OCI-M1 (cell line): ENCODE data around the gene IRF8.
"Not testable (repeated sequence)": the region's sequence is repeated elsewhere in the genome, so short reads cannot be mapped to it uniquely, and the experiment has no call there.

Source experiments
- DNase-seq: peaks from one replicate; lab custom pipeline; 2025; lab: John Stamatoyannopoulos, UW

Gene IRF8

DNA sequence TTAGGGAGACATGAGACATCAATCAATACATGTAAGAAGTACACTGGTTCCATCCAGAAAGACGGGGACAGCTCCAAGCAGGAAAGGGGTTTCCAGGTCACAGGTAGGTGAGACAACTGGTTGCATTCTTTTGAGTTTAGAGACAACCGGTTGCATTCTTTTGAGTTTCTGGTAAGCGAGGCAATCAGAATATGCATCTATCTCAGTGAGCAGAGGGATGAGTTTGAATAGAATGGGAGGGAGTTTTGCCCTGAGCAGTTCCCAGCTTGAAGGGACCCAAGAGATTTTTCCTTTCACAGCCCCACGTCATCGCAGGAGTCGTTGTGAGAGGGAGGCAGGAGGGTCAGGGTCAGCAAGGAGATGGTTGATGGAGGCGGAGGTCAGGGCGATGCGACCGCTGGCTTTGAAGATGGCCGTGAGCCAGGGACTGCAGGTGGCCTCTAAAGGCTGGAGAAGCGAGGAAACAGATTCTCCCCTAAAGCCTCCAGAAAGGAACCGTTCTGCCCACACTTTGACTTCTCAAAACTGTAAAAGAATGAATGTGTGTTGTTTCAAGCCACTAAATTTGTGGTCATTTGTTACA, 36.5 kb downstream of the IRF8 start:
- DNase-seq, result no peak

DNA sequence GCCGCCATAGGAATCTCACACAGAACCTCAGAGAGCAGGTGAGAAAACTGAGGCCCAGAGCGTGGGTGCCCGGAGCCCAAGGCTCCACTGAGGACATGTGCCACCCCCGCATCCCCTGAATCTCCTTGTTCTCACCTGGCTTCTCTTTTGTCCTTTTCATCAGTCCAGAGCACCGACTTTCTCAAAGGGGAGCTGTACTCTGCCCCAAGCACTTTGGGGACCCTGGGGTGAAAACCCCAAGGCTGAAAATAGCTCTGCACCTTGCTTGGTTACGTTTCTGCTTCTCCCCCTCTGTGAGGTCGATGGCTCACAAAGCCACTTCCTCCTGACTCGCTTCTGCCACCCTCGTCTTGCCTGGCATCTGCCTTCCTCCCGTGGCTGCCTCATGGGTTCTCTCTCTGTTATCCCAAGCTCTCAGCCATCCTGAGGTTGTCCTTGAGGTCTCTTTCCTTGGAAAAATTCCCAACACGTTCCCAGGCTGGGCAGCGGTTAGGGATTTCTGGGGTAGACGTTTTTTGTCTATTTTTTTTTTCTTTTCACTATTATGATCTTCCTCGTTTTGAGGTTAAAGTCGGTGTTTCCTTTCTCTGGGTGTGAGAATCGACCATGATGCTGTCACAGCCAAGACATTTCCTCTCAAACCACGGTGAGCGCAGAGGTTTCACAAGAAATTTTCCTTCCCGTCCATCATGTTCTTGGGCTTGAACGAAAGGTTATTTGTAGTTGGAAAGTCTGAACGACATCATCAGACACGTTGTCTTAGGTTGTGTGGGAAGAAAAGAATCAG, 37.2 kb downstream of the IRF8 start:
- no peak for DNase-seq

GRCh38 chr16:85936816-85937215, 37.9 kb downstream of the IRF8 start:
- DNase-seq, result no peak

DNA sequence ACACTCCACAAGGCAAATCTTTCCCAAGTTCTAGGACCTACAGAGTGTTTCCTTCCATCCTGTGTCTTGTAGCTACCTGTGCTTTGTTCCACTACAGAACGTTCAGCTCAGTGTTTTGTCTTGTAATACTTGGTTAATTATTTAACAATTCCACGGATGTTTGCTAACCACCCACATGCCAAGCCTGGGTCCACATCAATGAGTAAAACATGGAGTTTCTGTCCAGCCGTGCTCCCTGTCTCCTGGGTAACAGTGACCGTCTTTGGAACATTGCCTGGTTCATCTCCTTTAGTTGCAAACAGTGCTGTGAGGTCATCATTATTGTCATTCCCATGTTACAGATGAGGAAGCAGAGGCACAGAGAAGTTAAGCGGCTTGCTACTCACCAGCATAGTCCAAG, 41.3 kb downstream of the IRF8 start:
- DNase-seq, result no peak

DNA sequence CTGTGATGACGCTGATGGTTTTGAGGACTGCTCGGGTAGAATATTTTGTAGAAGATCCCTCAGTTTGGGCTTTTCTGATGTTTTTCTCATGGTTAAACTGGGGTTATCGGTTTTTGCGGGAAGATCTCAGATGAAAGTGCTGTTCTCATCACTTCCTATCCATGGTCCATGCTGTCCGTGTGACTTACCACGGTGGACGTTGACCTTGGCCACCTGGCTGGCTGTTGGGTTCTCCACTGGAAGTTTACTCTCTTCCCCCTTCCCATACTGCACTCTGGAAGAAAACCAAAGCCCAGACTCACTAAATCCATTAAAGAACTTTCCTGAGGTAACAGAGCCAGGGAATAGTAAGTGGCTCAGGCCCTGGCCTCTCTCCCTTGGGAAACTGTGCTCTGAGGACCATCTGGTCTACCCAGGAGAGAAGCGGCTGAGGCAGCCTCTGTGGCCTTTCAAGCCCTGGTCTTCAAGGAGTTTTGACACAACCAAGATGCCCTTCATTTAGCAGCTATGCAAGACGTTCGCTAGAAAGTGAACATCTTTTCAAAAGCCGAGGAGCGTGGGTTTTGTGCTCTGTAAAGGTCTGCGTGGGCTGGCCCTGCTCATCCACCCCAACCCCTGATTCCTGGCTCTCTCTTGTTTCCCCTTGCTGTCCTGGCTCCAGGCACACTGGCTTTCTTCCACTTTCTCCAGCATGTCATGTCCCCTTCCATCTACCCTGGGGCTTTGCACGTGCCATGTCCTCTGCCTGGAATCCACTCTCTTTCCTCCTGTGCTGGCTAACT, 43.1 kb downstream of the IRF8 start:
- DNase-seq, result no peak

- not testable (repeated sequence) for DNase-seq
These were observed 43.7 kb downstream of the IRF8 start for GRCh38 chr16:85942659-85943058.

- DNase-seq, result no peak
These were observed 44.7 kb downstream of the IRF8 start for GRCh38 chr16:85943711-85944110.

GRCh38 chr16:85944572-85945423, 45.8 kb downstream of the IRF8 start:
- no peak for DNase-seq

GRCh38 chr16:85945424-85945751, 46.4 kb downstream of the IRF8 start:
- DNase-seq, result no peak

- DNase-seq, result no peak
These were observed 47.7 kb downstream of the IRF8 start for GRCh38 chr16:85946541-85947124.

DNA sequence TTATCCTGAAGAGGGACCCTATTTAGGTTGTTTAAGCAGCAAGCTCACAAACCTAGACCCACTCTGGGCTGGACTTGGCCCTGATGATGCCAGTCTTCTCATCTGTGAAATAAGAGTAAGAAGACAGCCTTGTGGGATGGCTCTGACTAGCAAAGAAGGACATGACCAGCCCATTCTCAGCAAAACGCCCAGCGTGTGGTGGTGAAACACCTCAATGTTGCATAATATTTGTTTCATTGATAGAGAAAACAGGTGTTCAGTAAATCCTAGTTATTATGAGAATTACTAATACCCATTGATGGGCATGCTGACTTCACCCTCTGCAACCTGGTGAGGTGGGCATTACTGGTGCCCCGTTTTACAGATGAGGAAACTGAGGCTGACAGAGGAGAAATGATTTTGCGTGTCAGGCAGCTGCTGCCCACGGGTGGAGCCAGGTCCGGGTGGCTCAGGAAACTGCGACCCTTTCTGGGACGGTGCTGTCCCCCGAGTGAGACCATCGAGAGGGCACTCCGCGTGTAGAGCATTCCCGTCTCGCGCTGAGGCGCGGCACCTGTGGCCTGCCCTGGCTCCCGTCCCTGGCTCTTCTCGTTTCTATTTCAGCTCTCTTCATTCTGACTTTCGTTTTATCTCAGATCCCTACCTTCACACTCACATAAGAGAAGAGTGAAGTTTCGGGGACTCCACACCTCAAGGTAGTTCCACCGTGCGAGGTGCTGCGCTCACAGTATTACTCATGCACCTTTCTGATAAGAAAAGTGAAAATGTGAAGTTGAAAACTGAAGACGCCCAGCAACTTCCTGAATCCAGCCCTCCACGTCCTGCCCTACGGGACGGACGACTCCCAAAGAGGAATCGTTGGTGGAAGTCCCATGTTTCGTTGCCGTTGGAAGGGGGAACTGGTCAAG, 48.5 kb downstream of the IRF8 start:
- no peak for DNase-seq

GRCh38 chr16:85948138-85948509, 49.2 kb downstream of the IRF8 start:
- no peak for DNase-seq

GRCh38 chr16:85948616-85949265, 49.8 kb downstream of the IRF8 start:
- no peak for DNase-seq

GRCh38 chr16:85950136-85950918, 51.4 kb downstream of the IRF8 start:
- no peak for DNase-seq

DNA sequence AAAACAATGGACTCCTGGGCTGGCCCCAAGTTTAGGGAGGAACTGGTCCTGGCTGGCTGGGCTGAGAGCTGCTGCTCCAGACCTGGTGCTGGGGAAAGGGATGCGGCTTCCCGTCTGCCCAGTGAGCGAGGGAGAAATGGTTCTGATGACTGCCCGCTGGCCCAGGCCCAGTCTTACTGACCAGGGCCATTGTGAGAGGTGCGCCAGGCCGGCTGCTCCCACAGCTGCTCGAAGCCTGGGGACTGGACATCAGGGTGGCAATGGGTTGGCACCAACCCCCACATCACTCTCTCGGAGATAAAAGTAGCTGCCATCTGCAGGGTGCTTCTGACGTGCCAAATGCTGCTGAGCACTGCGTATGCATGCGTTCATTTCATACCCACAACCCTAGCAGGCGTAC, 53.2 kb downstream of the IRF8 start:
- no peak for DNase-seq

GRCh38 chr16:85952811-85953210, 53.8 kb downstream of the IRF8 start:
- no peak for DNase-seq

GRCh38 chr16:85954927-85955519, 56.1 kb downstream of the IRF8 start:
- DNase-seq, result no peak

GRCh38 chr16:85955566-85955965, 56.6 kb downstream of the IRF8 start:
- DNase-seq, result no peak

DNA sequence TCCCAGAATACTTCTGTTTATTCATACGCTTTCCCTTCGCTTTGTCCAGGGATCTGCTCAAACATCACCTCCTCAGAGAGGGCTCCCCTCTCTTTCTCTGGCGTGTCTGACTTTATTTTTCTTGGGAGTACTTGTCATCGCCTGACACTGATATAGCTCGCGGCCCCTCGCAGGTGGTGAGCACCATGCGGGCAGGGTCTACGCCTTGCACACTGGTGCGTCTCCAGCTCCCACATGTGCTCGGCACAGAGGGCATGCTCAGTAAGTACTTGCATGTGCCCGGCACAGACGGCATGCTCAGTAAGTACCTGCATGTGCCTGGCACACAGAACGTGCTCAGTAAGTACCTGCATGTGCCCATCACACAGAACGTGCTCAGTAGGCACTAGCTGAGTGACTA, 57.5 kb downstream of the IRF8 start:
- no peak for DNase-seq
